Measurements from ENCODE around the gene TXLNA.
"Not testable (repeated sequence)": the region's sequence is repeated elsewhere in the genome, so short reads cannot be mapped to it uniquely, and the experiment has no call there.

TXLNA gene

GRCh38 chr1:32179443-32180185 lies at the start of gene TXLNA:
Gene TXLNA, plus strand, starts transcription at chr1:32179675. Its CDS starts 671 bp downstream, at chr1:32180346.
- FAIRE-seq, result no peak

GRCh38 chr1:32133950-32134280 lies 45.6 kb upstream of the TXLNA start:
- FAIRE-seq, result not testable (repeated sequence)

GRCh38 chr1:32137111-32137510 lies 42.4 kb upstream of the TXLNA start:
- FAIRE-seq, result no peak

GRCh38 chr1:32138965-32139364 lies 40.5 kb upstream of the TXLNA start:
- FAIRE-seq, result no peak

GRCh38 chr1:32142446-32143301 lies 36.8 kb upstream of the TXLNA start:
- FAIRE-seq, result peak; percentile 97

GRCh38 chr1:32143302-32143695 lies 36.2 kb upstream of the TXLNA start:
- FAIRE-seq, result not testable (repeated sequence)

- FAIRE-seq, result no peak
These were observed 35.4 kb upstream of the TXLNA start for GRCh38 chr1:32144033-32144432.

GRCh38 chr1:32147799-32148198 lies 31.7 kb upstream of the TXLNA start:
- FAIRE-seq, result not testable (repeated sequence)

- FAIRE-seq, result no peak
These were observed 28.6 kb upstream of the TXLNA start for GRCh38 chr1:32150847-32151246.

GRCh38 chr1:32151319-32151787 lies 28.1 kb upstream of the TXLNA start:
- FAIRE-seq, result no peak

GRCh38 chr1:32159189-32159588 lies 20.3 kb upstream of the TXLNA start:
- FAIRE-seq, result no peak

GRCh38 chr1:32163405-32163804 lies 16.1 kb upstream of the TXLNA start:
- FAIRE-seq, result no peak

- not testable (repeated sequence) for FAIRE-seq
These were observed 13.8 kb upstream of the TXLNA start for GRCh38 chr1:32165633-32166032.

- no peak for FAIRE-seq
These were observed 8.5 kb upstream of the TXLNA start for GRCh38 chr1:32170991-32171390.

GRCh38 chr1:32172621-32173245 lies 6.7 kb upstream of the TXLNA start:
- no peak for FAIRE-seq

GRCh38 chr1:32178380-32179192 lies 889 bp upstream of the TXLNA start:
- FAIRE-seq, result peak; percentile 88

GRCh38 chr1:32179193-32179442 lies 357 bp upstream of the TXLNA start:
- no peak for FAIRE-seq

GRCh38 chr1:32180186-32181060 lies 948 bp downstream of the TXLNA start:
- FAIRE-seq, result no peak

- no peak for FAIRE-seq
These were observed 1.6 kb downstream of the TXLNA start for GRCh38 chr1:32181065-32181464.

GRCh38 chr1:32181563-32181962 lies 2.1 kb downstream of the TXLNA start:
- FAIRE-seq, result no peak

GRCh38 chr1:32182060-32182459 lies 2.6 kb downstream of the TXLNA start:
- no peak for FAIRE-seq

- no peak for FAIRE-seq
These were observed 5.2 kb downstream of the TXLNA start for GRCh38 chr1:32184650-32185049.
